ACHN (cell line): ENCODE results near the gene PLEKHA3.

Experiments
- DNase-seq: peaks from one replicate; pipeline ENCODE4 v3.0.0-alpha.2; 2015
- in situ Hi-C: cut with HindIII; loops from 2 replicates; pipeline ENCODE4 v1.10.0; 2017; ENCODE audit warnings: low sequenced_read_pairs, low pct_ligation_motif_present, low pct_unique_long_range_greater_than_20kb

PLEKHA3 gene

GRCh38 chr2:178553047-178553446 is 72.8 kb downstream of the PLEKHA3 start:
- peak; percentile 70 for DNase-seq
- in situ Hi-C loops = no loop called here
